A549 (cell line): ENCODE measurements around the gene SOX15. TPM values are rescaled to one million over a fixed set of nuclear protein-coding genes. Genes with fewer than 3 reads are reported as not detected.

Experiments
- ATAC-seq, 2 experiments: fragments of 200-7000 bp in 1 of 2; fragments of >200 bp in 1 of 2; cut with Nextera tagmentation in 1 of 2; cut with Tn5 transposase in 1 of 2; 3 replicates each; pipeline versions ENCODE4 v1.8.0 to v1.9.1; 2018 to 2020; ENCODE audit warnings: mild to moderate bottlenecking in 1 of 2, moderate library complexity in 1 of 2
- CTCF ChIA-PET: fragments of 300-600 bp; sonication (Branson Sonifier 250); formaldehyde crosslinking; extraction: SDS; loops from one replicate; lab custom pipeline; 2021; ENCODE audit warnings: antibody characterized with exemption, inconsistent platforms; lab: Yijun Ruan, JAX
- POLR2A ChIA-PET: fragments of 350-600 bp; formaldehyde crosslinking; extraction: SDS; loops from one replicate; lab custom pipeline; 2021; ENCODE audit warnings: antibody characterized with exemption, inconsistent platforms; lab: Yijun Ruan, JAX
- DNase-seq, 2 experiments: peaks; one replicate each; pipeline versions ENCODE4 v3.0.0 to v3.0.0-alpha.2; 2011 to 2016; ENCODE audit warnings: low read depth in 1 of 2, low spot score in 1 of 2
- FAIRE-seq: peaks from 2 replicates; lab custom pipeline; 2011; peaks lifted over from hg19 to GRCh38; lab: Jason Lieb, UNC
- H3K27ac ChIP-seq, 2 experiments: fragments of >200 bp; sonication (Bioruptor Twin); formaldehyde crosslinking; 3 replicates each; pipeline ENCODE4 v1.5.1; 2016 to 2017
- H3K4me1 ChIP-seq: fragments of >200 bp; sonication (Bioruptor Twin); formaldehyde crosslinking; 3 replicates; pipeline ENCODE4 v1.6.1; 2016
- H3K4me2 ChIP-seq: fragments of >200 bp; sonication (Bioruptor Twin); formaldehyde crosslinking; 3 replicates; pipeline ENCODE4 v1.6.1; 2016
- H3K4me3 ChIP-seq: fragments of >200 bp; sonication (Bioruptor Twin); formaldehyde crosslinking; 3 replicates; pipeline ENCODE4 v1.5.1; 2016
- H3K9me3 ChIP-seq: fragments of >200 bp; sonication (Bioruptor Twin); formaldehyde crosslinking; 3 replicates; pipeline ENCODE4 v1.6.1; 2016
- ATOH8 ChIP-seq: fragments of 250-450 bp; sonication (Bioruptor Pico); IDR thresholded peaks from 2 replicates; pipeline ENCODE4 v1.5.0; 2020; ENCODE audit warnings: low read depth, mild to moderate bottlenecking, moderate library complexity
- CBX8 ChIP-seq: fragments of 200-600 bp; sonication (generic); IDR thresholded peaks from 2 replicates; pipeline ENCODE4 v1.6.1; 2016
- CEBPB ChIP-seq, 2 experiments: fragments of >200 bp in 1 of 2; sonication (Bioruptor Twin) in 1 of 2; formaldehyde crosslinking in 1 of 2; IDR thresholded peaks; 2 replicates each; pipeline ENCODE4 v1.6.1; 2012 to 2016
- CTCF ChIP-seq: fragments of >200 bp; sonication (Bioruptor Twin); formaldehyde crosslinking; IDR thresholded peaks from 3 replicates; pipeline ENCODE4 v1.5.1; 2016
- EHF ChIP-seq: fragments of 250-450 bp; sonication (Bioruptor Pico); IDR thresholded peaks from 2 replicates; pipeline ENCODE4 v1.5.0; 2020; ENCODE audit warnings: mild to moderate bottlenecking
- ELK1 ChIP-seq: fragments of 150-350 bp; IDR thresholded peaks from 2 replicates; pipeline ENCODE4 v1.6.1; 2014; ENCODE audit warnings: low read depth, mild to moderate bottlenecking, low read length
- EP300 ChIP-seq, 2 experiments: fragments of >200 bp; sonication (Bioruptor Twin); formaldehyde crosslinking; IDR thresholded peaks; 2 replicates in 1 of 2; 3 replicates in 1 of 2; pipeline ENCODE4 v1.6.1; 2016 to 2017
- FOSB ChIP-seq: fragments of 250-450 bp; sonication (Bioruptor Pico); IDR thresholded peaks from 2 replicates; pipeline ENCODE4 v1.5.0; 2020; ENCODE audit warnings: mild to moderate bottlenecking, moderate library complexity
- FOSL2 ChIP-seq, 2 experiments: fragments of 450-650 bp in 1 of 2; fragments of >200 bp in 1 of 2; sonication (Bioruptor Twin) in 1 of 2; formaldehyde crosslinking; IDR thresholded peaks; 2 replicates each; pipeline versions ENCODE4 v1.5.0 to v1.6.1; 2016 to 2020; ENCODE audit warnings: mild to moderate bottlenecking in 1 of 2, moderate library complexity in 1 of 2
- FOXS1 ChIP-seq: fragments of 250-450 bp; sonication (Bioruptor Pico); IDR thresholded peaks from 2 replicates; pipeline ENCODE4 v1.5.0; 2020; ENCODE audit warnings: mild to moderate bottlenecking, moderate library complexity
- HEYL ChIP-seq: fragments of 250-450 bp; sonication (Bioruptor Pico); IDR thresholded peaks from 2 replicates; pipeline ENCODE4 v1.8.0; 2021; ENCODE audit warnings: mild to moderate bottlenecking, moderate library complexity
- HOXB13 ChIP-seq: fragments of 250-450 bp; sonication (Bioruptor Pico); IDR thresholded peaks from 2 replicates; pipeline ENCODE4 v1.5.0; 2020; ENCODE audit warnings: low read depth, mild to moderate bottlenecking, moderate library complexity
- JUN ChIP-seq, 2 experiments: fragments of >200 bp; sonication (Bioruptor Twin); formaldehyde crosslinking; IDR thresholded peaks; 2 replicates in 1 of 2; 3 replicates in 1 of 2; pipeline ENCODE4 v1.6.1; 2016 to 2017
- JUNB ChIP-seq: fragments of >200 bp; sonication (Bioruptor Twin); formaldehyde crosslinking; IDR thresholded peaks from 2 replicates; pipeline ENCODE4 v1.6.1; 2016
- KDM1A ChIP-seq: fragments of 200-600 bp; sonication (generic); IDR thresholded peaks from 2 replicates; pipeline ENCODE4 v1.6.1; 2016; ENCODE audit warnings: low read depth, mild to moderate bottlenecking
- KDM5A ChIP-seq: fragments of 200-600 bp; sonication (generic); IDR thresholded peaks from 2 replicates; pipeline ENCODE4 v1.6.1; 2016; ENCODE audit warnings: antibody characterized with exemption, mild to moderate bottlenecking
- MYC ChIP-seq: IDR thresholded peaks from 2 replicates; pipeline ENCODE4 v1.6.1; 2012; ENCODE audit warnings: mild to moderate bottlenecking, inconsistent platforms, low read length, improper control_type of control experiment, borderline replicate concordance
- PBX3 ChIP-seq: IDR thresholded peaks from 2 replicates; pipeline ENCODE4 v1.6.1; 2012
- PHF8 ChIP-seq: fragments of 200-600 bp; sonication (generic); IDR thresholded peaks from 2 replicates; pipeline ENCODE4 v1.6.1; 2016; ENCODE audit warnings: low read depth, mild to moderate bottlenecking, antibody characterized with exemption, moderate library complexity, borderline replicate concordance
- POLR2AphosphoS2 ChIP-seq: conservative IDR thresholded peaks from 2 replicates; pipeline ENCODE4 v1.6.1; 2012; ENCODE audit warnings: low read length, improper control_type of control experiment, inconsistent platforms
- RAD21 ChIP-seq, 2 experiments: fragments of >200 bp in 1 of 2; sonication (Bioruptor Twin) in 1 of 2; formaldehyde crosslinking in 1 of 2; IDR thresholded peaks in 1 of 2; conservative IDR thresholded peaks in 1 of 2; 2 replicates in 1 of 2; 3 replicates in 1 of 2; pipeline ENCODE4 v1.6.1; 2012 to 2018; ENCODE audit warnings: inconsistent platforms in 1 of 2
- SMC3 ChIP-seq: fragments of >200 bp; sonication (Bioruptor Twin); formaldehyde crosslinking; IDR thresholded peaks from 3 replicates; pipeline ENCODE4 v1.6.1; 2018; ENCODE audit warnings: inconsistent platforms
- SREBF2 ChIP-seq: fragments of 450-650 bp; IDR thresholded peaks from 2 replicates; pipeline ENCODE4 v1.6.1; 2014; ENCODE audit warnings: mild to moderate bottlenecking, moderate library complexity
- TP53 ChIP-seq: fragments of 250-450 bp; sonication (Bioruptor Pico); IDR thresholded peaks from 2 replicates; pipeline ENCODE4 v1.5.0; 2021; ENCODE audit warnings: mild to moderate bottlenecking, moderate library complexity
- ZNF302 ChIP-seq: fragments of 250-450 bp; sonication (Bioruptor Pico); IDR thresholded peaks from 2 replicates; pipeline ENCODE4 v1.9.0; 2021; ENCODE audit warnings: inconsistent platforms, mild to moderate bottlenecking, moderate library complexity
- WGBS: methylation state at CpG from one replicate; pipeline ENCODE4 v1.1.6; 2017; ENCODE audit errors: missing lambda C conversion rate; 5-methylcytosine and 5-hydroxymethylcytosine counted together
- polyA plus RNA-seq, 4 experiments: library from polyadenylated mRNA; depleted of rRNA in 3 of 4; stranded (reverse); fragments of >200 nt; fragmentation: RNase III in 1 of 4; extraction: RNeasy Plus Mini Kit Qiagen cat#74134 plus additional on column Dnase treatment in 1 of 4; gene quantifications; 2 replicates in 3 of 4; 3 replicates in 1 of 4; pipeline ENCODE4 v1.2.3, GENCODE V29; 2011 to 2017

SOX15 gene
- polyA plus RNA-seq, 2 of the 4 experiments (the other 2 are of a cell fraction) = 0.05 to 0.19 TPM

- TF ChIP-seq ATOH8 (CRISPR knock-in tag) = no peak; the same call in 1 of the 2 replicates
- no peak for TF ChIP-seq JUN (IDR thresholded peaks at IDR 0.05)
- TF ChIP-seq CBX8 = no peak
- TF ChIP-seq FOSL2 (IDR thresholded peaks at IDR 0.05) = no peak
- no peak for TF ChIP-seq FOSL2 (CRISPR knock-in tag; IDR thresholded peaks at IDR 0.05)
- peak; percentile 68; the same call in 1 of the 2 replicates for TF ChIP-seq MYC
- peak; percentile 89 to 93 for TF ChIP-seq RAD21 (conservative IDR thresholded peaks at IDR 0.05 in 1 of 2, IDR thresholded peaks at IDR 0.05 in 1 of 2)
- no peak for TF ChIP-seq SREBF2
- TF ChIP-seq FOXS1 (CRISPR knock-in tag) = no peak
- TF ChIP-seq KDM1A = no peak
Observed at GRCh38 chr17:7561028-7561575, 28.8 kb downstream of the SOX15 start (continued).

GRCh38 chr17:7560172-7561027 is 29.5 kb downstream of the SOX15 start:
- Histone ChIP-seq H3K4me3 (peak overlapping the region; percentile 8; the same call in 1 of the 3 replicates), H3K9me3 (no peaks in the 10 kb centered on the region), H3K4me2 (peak overlapping the region; percentile 88), H3K4me1 (peaks cover 45% of the 10 kb centered on the region), H3K27ac (peak overlapping the region; percentile 39 to 97; a peak in 5 of 6 replicates)
- ChIA-PET POLR2A (interaction anchor here (0.6 to 2.8 kb wide), 13 partner anchors 9 to 231 kb away, joined by 3 to 33 read pairs (median 3); partner anchors contain the start of genes CD68, NEURL4, PLSCR3 and POLR2A), CTCF (interaction anchor here (0.6 to 11.3 kb wide), 87 partner anchors 10 to 613 kb away, joined by 3 to 232 read pairs (median 7); partner anchors contain the start of genes ACADVL, CD68, CHRNB1 and DLG4)
- FAIRE-seq (peak; percentile 84), DNase-seq (peak; percentile 78 to 85), ATAC-seq (peak; percentile 76 to 85)
- 33% methylated on average over 22 of the region's 22 CpGs for WGBS
- no peak for TF ChIP-seq HOXB13 (CRISPR knock-in tag)
- TF ChIP-seq TP53 (CRISPR knock-in tag) = 0 out of 2 replicates have a peak, but pooled peaks have one; percentile 10
- 0 out of 5 replicates have a peak, but pooled peaks of 1 of the 2 experiments have one; percentile 7 for TF ChIP-seq RAD21 (conservative IDR thresholded peaks at IDR 0.05 in 1 of 2, IDR thresholded peaks at IDR 0.05 in 1 of 2)

- FAIRE-seq (no peak), ATAC-seq (no peak), DNase-seq (no peak)
- POLR2A ChIA-PET = interaction anchor here (0.6 to 2.8 kb wide), 8 partner anchors 20 to 230 kb away, joined by 3 to 33 read pairs (median 3); partner anchors contain the start of genes CD68, NEURL4, POLR2A and TP53
- H3K4me3 ChIP-seq = no peak overlapping the region
- H3K4me2 ChIP-seq = peak overlapping the region; percentile 88
- no peaks in the 10 kb centered on the region for H3K9me3 ChIP-seq
- peak overlapping the region in 1 of 2 experiments; percentile 97; a peak in 2 of 6 replicates for H3K27ac ChIP-seq
- TF ChIP-seq FOSB (CRISPR knock-in tag) (no peak), CEBPB (IDR thresholded peaks at IDR 0.05) (no peak), EP300 (IDR thresholded peaks at IDR 0.05) (no peak), PBX3 (no peak), EHF (no peak), SMC3 (no peak), HEYL (CRISPR knock-in tag) (no peak), CTCF (no peak), KDM1A (no peak), ELK1 (no peak), PHF8 (no peak), KDM5A (no peak), POLR2AphosphoS2 (no peak), ZNF302 (CRISPR knock-in tag) (no peak), JUNB (no peak)
- TF ChIP-seq, all 56 proteins: peak for 0
- H3K4me1 ChIP-seq = peaks cover 45% of the 10 kb centered on the region
- WGBS = 87% methylated on average over 18 of the region's 18 CpGs
- CTCF ChIA-PET = interaction anchor here (0.6 to 11.3 kb wide), 62 partner anchors 11 to 339 kb away, joined by 3 to 232 read pairs (median 10); partner anchors contain the start of genes ACADVL, CD68, CHRNB1 and DLG4
Observed at GRCh38 chr17:7559320-7560171, 30.3 kb downstream of the SOX15 start.
